GM23338 (cell line): ENCODE measurements around the gene FTCD. TPM values are rescaled to one million over a fixed set of nuclear protein-coding genes. Genes with fewer than 3 reads are reported as not detected.

Experiments used
- ATAC-seq: fragments of 200-7000 bp; cut with Tn5 transposase; 3 replicates; pipeline ENCODE4 v1.9.1; 2020
- DNase-seq: peaks from one replicate; pipeline ENCODE4 v3.0.0-alpha.2; 2015; ENCODE audit warnings: low spot score
- H2AFZ ChIP-seq: fragments of 200-600 bp; sonication (generic); 2 replicates; pipeline ENCODE4 v1.8.0; 2016; ENCODE audit warnings: antibody characterized with exemption, mild to moderate bottlenecking, moderate library complexity
- H3F3A ChIP-seq: fragments of 200-600 bp; sonication (generic); replicated peaks from 2 replicates; pipeline ENCODE4 v1.8.0; 2017; ENCODE audit warnings: antibody characterized with exemption, mixed run types, low read depth
- H3K27ac ChIP-seq: fragments of 200-600 bp; sonication (generic); 2 replicates; pipeline ENCODE4 v1.6.1; 2016; ENCODE audit warnings: low read depth
- H3K27me3 ChIP-seq: fragments of 200-600 bp; sonication (generic); 2 replicates; pipeline ENCODE4 v1.8.0; 2016; ENCODE audit warnings: mild to moderate bottlenecking, mixed run types, moderate library complexity; ENCODE audit not compliant: insufficient read depth
- H3K36me3 ChIP-seq: fragments of 200-600 bp; sonication (generic); 2 replicates; pipeline ENCODE4 v1.8.0; 2016; ENCODE audit warnings: mild to moderate bottlenecking; ENCODE audit not compliant: insufficient read depth
- H3K4me1 ChIP-seq: fragments of 200-600 bp; sonication (generic); 2 replicates; pipeline ENCODE4 v1.8.0; 2016; ENCODE audit warnings: mild to moderate bottlenecking, moderate library complexity; ENCODE audit not compliant: insufficient read depth
- H3K4me2 ChIP-seq: fragments of 200-600 bp; sonication (generic); 2 replicates; pipeline ENCODE4 v1.7.1; 2017; ENCODE audit warnings: mixed run types
- H3K4me3 ChIP-seq: fragments of 200-600 bp; sonication (generic); 2 replicates; pipeline ENCODE4 v1.6.1; 2016; ENCODE audit warnings: mixed run types
- H3K79me2 ChIP-seq: fragments of 200-600 bp; sonication (generic); replicated peaks from 2 replicates; pipeline ENCODE4 v1.8.0; 2017; ENCODE audit warnings: mild to moderate bottlenecking; ENCODE audit not compliant: insufficient read depth
- H3K9me2 ChIP-seq: fragments of 200-600 bp; sonication (generic); 2 replicates; pipeline ENCODE4 v1.8.0; 2017; ENCODE audit not compliant: insufficient read depth
- H4K20me1 ChIP-seq: fragments of 200-600 bp; sonication (generic); replicated peaks from 2 replicates; pipeline ENCODE4 v1.8.0; 2017; ENCODE audit warnings: mild to moderate bottlenecking; ENCODE audit not compliant: insufficient read depth
- H3K27ac Mint-ChIP-seq: 2 replicates; pipeline ENCODE4 v1.8.0; 2020; ENCODE audit warnings: inconsistent platforms, mild to moderate bottlenecking, moderate library complexity, mixed read lengths
- H3K27me3 Mint-ChIP-seq: 3 replicates; pipeline ENCODE4 v1.8.0; 2022; ENCODE audit warnings: low read depth, mild to moderate bottlenecking, moderate library complexity, mixed read lengths, inconsistent platforms; ENCODE audit not compliant: insufficient read depth, poor library complexity
- H3K36me3 Mint-ChIP-seq: 3 replicates; pipeline ENCODE4 v1.8.0; 2021; ENCODE audit warnings: low read depth, mild to moderate bottlenecking, inconsistent platforms, moderate library complexity, mixed read lengths
- H3K4me1 Mint-ChIP-seq: 3 replicates; pipeline ENCODE4 v1.8.0; 2020; ENCODE audit warnings: mild to moderate bottlenecking, inconsistent platforms, mixed read lengths
- H3K4me3 Mint-ChIP-seq: 3 replicates; pipeline ENCODE4 v1.8.0; 2021; ENCODE audit warnings: moderate library complexity, mild to moderate bottlenecking, inconsistent platforms, mixed read lengths
- H3K9me3 Mint-ChIP-seq: 3 replicates; pipeline ENCODE4 v1.8.0; 2020; ENCODE audit warnings: moderate library complexity, mild to moderate bottlenecking, inconsistent platforms, mixed read lengths
- CREB1 ChIP-seq: fragments of 250-450 bp; sonication (Bioruptor Pico); IDR thresholded peaks from 2 replicates; pipeline ENCODE4 v1.5.0; 2020; ENCODE audit warnings: low read depth, mild to moderate bottlenecking, moderate library complexity
- CTCF ChIP-seq, 2 experiments: fragments of 200-600 bp in 1 of 2; sonication (generic) in 1 of 2; conservative IDR thresholded peaks; 2 replicates each; pipeline versions ENCODE4 v1.5.1 to v1.6.1; 2016 to 2017; ENCODE audit warnings: antibody characterized with exemption in 2 of 2, low read depth in 2 of 2, mild to moderate bottlenecking in 2 of 2, moderate library complexity in 1 of 2
- ETS1 ChIP-seq: IDR thresholded peaks from 2 replicates; pipeline ENCODE4 v1.6.1; 2016; ENCODE audit warnings: antibody characterized with exemption
- EZH2 ChIP-seq: fragments of 200-600 bp; sonication (generic); IDR thresholded peaks from one replicate; pipeline ENCODE4 v1.8.0; 2017; ENCODE audit warnings: antibody characterized with exemption, mild to moderate bottlenecking, low read depth; ENCODE audit not compliant: unreplicated experiment
- EZH2phosphoT487 ChIP-seq: fragments of 200-600 bp; sonication (generic); IDR thresholded peaks from one replicate; pipeline ENCODE4 v1.8.1; 2018; ENCODE audit warnings: antibody characterized with exemption; ENCODE audit not compliant: unreplicated experiment
- JUNB ChIP-seq: IDR thresholded peaks from one replicate; pipeline ENCODE4 v1.6.1; 2016; ENCODE audit warnings: antibody characterized with exemption; ENCODE audit not compliant: unreplicated experiment
- NANOG ChIP-seq: IDR thresholded peaks from 2 replicates; pipeline ENCODE4 v1.6.1; 2016; ENCODE audit warnings: antibody characterized with exemption, borderline replicate concordance
- POLR2AphosphoS5 ChIP-seq: IDR thresholded peaks from 2 replicates; pipeline ENCODE4 v1.6.1; 2016; ENCODE audit warnings: antibody characterized with exemption, low read depth
- STAT1 ChIP-seq: IDR thresholded peaks from one replicate; pipeline ENCODE4 v1.6.1; 2016; ENCODE audit warnings: antibody characterized with exemption; ENCODE audit not compliant: unreplicated experiment
- ZNF331 ChIP-seq: fragments of 250-450 bp; sonication (Bioruptor Pico); IDR thresholded peaks from 2 replicates; pipeline ENCODE4 v1.5.0; 2020; ENCODE audit warnings: low read depth, mild to moderate bottlenecking, moderate library complexity
- ZNF462 ChIP-seq: fragments of 250-450 bp; sonication (Bioruptor Pico); IDR thresholded peaks from 2 replicates; pipeline ENCODE4 v1.5.0; 2020; ENCODE audit warnings: mild to moderate bottlenecking, moderate library complexity
- polyA plus RNA-seq: library from polyadenylated mRNA; unstranded; fragments of >200 nt; fragmentation: Nextera tagmentation; extraction: Ambion mirVana; gene quantifications from 2 replicates; pipeline ENCODE4 v1.2.1, GENCODE V29; 2016
- total RNA-seq: library from RNA; depleted of rRNA; stranded (reverse); fragments of >200 nt; shearing (Covaris generic); gene quantifications from 2 replicates; pipeline ENCODE4 v1.2.3, GENCODE V29; 2014

The FTCD gene
- total and polyA plus RNA-seq, 2 experiments from 2014 or later = 0.90 to 2.3 TPM

GRCh38 chr21:46113497-46114176, 41.7 kb downstream of the FTCD start:
- H3K4me2 ChIP-seq = no peak overlapping the region
- Mint-ChIP-seq H3K9me3 (peaks cover 8% of the 10 kb centered on the region), H3K27me3 (no peaks in the 10 kb centered on the region), H3K27ac (no peak overlapping the region), H3K4me3 (no peak overlapping the region), H3K4me1 (no peaks in the 10 kb centered on the region), H3K36me3 (peaks cover 36% of the 10 kb centered on the region)
- no peaks in the 10 kb centered on the region for H3F3A ChIP-seq
- no peak overlapping the region for H3K4me3 ChIP-seq
- H4K20me1 ChIP-seq = no peaks in the 10 kb centered on the region
- no peak for TF ChIP-seq NANOG
- TF ChIP-seq ZNF331 (CRISPR knock-in tag) = no peak
- no peaks in the 10 kb centered on the region for H3K9me2 ChIP-seq
- no peaks in the 10 kb centered on the region for H3K27me3 ChIP-seq
- H3K4me1 ChIP-seq = no peaks in the 10 kb centered on the region
- peaks cover 1% of the 10 kb centered on the region; the same call in 1 of the 2 replicates for H3K79me2 ChIP-seq
- no peak overlapping the region for H3K27ac ChIP-seq
- ATAC-seq = no peak
- H2AFZ ChIP-seq = no peak overlapping the region
- DNase-seq = no peak
- peaks cover 15% of the 10 kb centered on the region for H3K36me3 ChIP-seq

GRCh38 chr21:46112725-46113215, 42.6 kb downstream of the FTCD start:
- TF ChIP-seq POLR2AphosphoS5 (no peak), EZH2phosphoT487 (no peak), ZNF462 (CRISPR knock-in tag) (no peak), NANOG (no peak), ZNF331 (CRISPR knock-in tag) (no peak), ETS1 (no peak), JUNB (no peak), CTCF (conservative IDR thresholded peaks at IDR 0.05; ENCODE audit: low read depth in 2 of 2) (no peak), STAT1 (no peak), CREB1 (CRISPR knock-in tag) (no peak), EZH2 (no peak)
- Histone ChIP-seq H3K27ac (no peak overlapping the region), H3K36me3 (peaks cover 15% of the 10 kb centered on the region), H4K20me1 (no peaks in the 10 kb centered on the region), H3K4me2 (no peak overlapping the region), H2AFZ (no peak overlapping the region), H3K9me2 (no peaks in the 10 kb centered on the region), H3K4me3 (no peak overlapping the region), H3F3A (no peaks in the 10 kb centered on the region), H3K4me1 (no peaks in the 10 kb centered on the region), H3K79me2 (peaks cover 7% of the 10 kb centered on the region; the same call in 1 of the 2 replicates), H3K27me3 (no peaks in the 10 kb centered on the region)
- Mint-ChIP-seq H3K4me3 (no peak overlapping the region), H3K27ac (no peak overlapping the region), H3K4me1 (no peaks in the 10 kb centered on the region), H3K27me3 (no peaks in the 10 kb centered on the region), H3K36me3 (peaks cover 44% of the 10 kb centered on the region), H3K9me3 (peaks cover 16% of the 10 kb centered on the region)
- DNase-seq = no peak
- ATAC-seq = no peak
